HG02970 (cell line): ENCODE data around the gene TBC1D22A.
"Not testable (repeated sequence)": the region's sequence is repeated elsewhere in the genome, so short reads cannot be mapped to it uniquely, and the experiment has no call there.

ENCODE experiments used
- ATAC-seq: cut with Tn5 transposase; IDR thresholded peaks from one replicate; pipeline ENCODE4 v1.9.1; 2021; ENCODE audit warnings: mild to moderate bottlenecking, moderate library complexity, moderate number of reproducible peaks; ENCODE audit not compliant: unreplicated experiment, low FRiP score

TBC1D22A gene

GRCh38 chr22:46976598-46976997 lies 214.1 kb downstream of the TBC1D22A start:
- ATAC-seq: no peak

- ATAC-seq: no peak
These were observed 215.3 kb downstream of the TBC1D22A start for GRCh38 chr22:46977656-46978343.

- ATAC-seq: not testable (repeated sequence)
These were observed 216.2 kb downstream of the TBC1D22A start for GRCh38 chr22:46978668-46979067.

- ATAC-seq: no peak
These were observed 217.1 kb downstream of the TBC1D22A start for GRCh38 chr22:46979506-46979905.

DNA sequence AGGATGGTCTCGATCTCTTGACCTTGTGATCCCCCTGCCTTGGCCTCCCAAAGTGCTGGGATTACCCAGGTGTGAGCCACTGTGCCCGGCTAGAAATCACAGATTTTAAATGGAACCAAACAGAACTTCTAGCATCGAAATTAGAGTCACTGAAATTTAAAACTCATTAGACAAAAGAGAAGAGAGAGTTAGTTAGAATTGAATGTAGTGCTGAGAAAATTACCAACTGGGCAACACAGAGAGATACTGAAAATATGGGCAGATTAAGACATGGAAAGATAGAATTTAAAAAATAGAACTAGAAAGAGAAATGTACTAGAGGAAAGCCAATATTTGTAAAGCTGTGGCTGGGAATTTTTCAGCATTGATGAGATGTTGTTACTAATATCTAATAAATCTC lies 217.9 kb downstream of the TBC1D22A start:
- no peak for ATAC-seq

DNA sequence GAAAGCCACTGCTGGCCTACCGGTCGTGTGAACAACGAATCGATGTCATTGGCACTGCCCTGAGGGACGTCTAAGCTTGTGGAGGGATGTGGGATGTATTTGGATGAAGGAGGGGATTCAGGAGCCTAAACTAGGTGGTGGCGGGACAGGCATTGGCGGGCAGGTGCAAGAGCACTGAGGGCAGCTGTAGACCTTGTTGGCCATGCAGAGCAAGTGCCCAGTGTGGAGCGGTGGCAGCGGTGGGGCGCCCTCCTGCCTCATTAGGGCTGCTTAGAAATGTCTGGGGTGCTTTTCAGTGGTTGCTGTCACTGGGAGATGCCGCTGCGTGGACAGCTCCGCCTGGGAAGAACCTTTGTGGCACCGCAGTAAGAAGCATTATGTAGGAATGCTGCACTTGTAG lies 220.2 kb downstream of the TBC1D22A start:
- no peak for ATAC-seq

DNA sequence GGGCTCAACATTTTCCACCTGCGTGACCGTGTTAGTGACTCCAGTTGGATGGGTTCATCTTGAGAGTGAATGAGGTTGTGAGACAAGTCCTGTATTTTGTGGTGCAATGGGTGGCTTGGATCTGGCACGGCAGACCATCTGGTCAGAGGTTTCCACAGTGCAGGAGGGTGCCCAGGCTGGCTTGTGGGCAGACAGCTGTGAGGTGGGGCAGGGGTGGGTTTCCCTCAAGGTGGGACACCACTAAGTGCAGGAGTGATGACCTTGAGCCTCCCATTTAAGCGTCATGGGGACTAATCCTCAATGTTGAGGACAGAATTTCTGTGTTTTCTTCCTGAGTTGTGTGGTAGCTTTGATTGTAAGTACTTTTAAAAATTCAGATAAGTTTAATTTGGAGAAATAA lies 220.6 kb downstream of the TBC1D22A start:
- no peak for ATAC-seq

DNA sequence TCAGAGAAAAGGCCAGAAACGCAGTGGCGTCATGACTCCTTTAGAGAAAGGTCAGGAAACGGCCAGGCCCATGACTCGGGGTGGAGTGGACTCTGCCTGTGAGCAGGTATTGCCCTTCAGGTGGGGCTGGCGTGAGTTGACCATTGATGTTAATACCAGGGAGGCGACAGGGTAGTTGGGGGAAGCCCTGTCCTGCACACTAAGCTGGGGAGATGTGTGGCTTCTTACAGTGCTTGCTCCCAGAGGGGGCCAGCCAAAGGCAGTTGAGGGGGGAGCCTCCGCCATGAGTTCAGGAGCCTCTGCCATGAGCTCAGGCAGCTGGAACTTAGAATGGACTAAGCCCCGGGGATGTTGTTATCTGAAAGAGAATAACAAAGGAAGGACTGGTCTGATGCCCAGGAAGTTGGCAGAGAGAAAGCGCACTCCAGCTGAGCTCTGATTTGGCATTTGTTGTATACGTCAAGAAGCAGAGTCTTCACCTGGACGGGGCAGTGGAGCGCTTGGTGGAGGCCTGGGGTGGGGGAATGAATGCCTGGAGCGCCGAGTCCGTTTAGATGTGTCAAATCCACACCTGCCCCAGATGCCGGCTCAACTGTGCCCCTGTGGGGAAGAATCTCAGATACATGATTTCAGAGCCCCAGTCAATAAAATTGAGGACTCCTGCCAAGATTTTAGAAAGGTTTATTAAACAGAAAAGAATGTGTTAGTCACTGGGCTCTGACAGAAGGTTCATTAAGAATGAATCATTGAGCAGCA lies 222.5 kb downstream of the TBC1D22A start:
- ATAC-seq: no peak

- no peak for ATAC-seq
These were observed 223.0 kb downstream of the TBC1D22A start for GRCh38 chr22:46985507-46985882.

GRCh38 chr22:46986788-46987187 lies 224.3 kb downstream of the TBC1D22A start:
- no peak for ATAC-seq

DNA sequence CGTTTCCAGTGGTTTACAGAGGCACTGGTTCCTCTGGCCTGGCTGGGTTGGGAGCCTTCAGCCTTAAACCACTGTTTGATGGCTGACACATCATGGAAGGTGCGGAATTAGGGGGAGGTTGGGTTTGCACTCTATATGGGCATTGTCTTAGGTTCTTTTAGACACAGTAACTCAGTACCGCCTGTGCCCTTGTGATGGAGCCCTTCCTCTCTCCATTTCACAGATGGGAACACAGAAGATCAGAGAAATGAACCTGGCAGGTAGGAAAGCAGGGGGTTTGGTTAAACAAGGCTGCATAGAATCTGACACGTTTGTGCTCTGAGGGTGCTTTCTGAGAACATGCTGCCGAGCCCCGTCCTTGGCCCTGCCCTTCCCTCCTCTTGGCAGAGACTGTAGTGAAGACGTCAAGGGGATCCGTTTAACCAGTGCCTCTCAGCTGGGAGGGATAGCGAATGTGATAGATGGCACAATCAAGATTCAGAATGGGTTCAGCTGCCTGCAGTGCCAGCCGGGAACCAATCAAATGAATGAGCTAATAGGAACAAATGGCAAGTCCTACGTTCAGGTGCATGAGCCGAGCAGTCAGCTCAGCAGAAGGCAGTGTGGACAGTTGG lies 228.6 kb downstream of the TBC1D22A start:
- ATAC-seq: no peak

- no peak for ATAC-seq
These were observed 229.2 kb downstream of the TBC1D22A start for GRCh38 chr22:46991666-46992065.

DNA sequence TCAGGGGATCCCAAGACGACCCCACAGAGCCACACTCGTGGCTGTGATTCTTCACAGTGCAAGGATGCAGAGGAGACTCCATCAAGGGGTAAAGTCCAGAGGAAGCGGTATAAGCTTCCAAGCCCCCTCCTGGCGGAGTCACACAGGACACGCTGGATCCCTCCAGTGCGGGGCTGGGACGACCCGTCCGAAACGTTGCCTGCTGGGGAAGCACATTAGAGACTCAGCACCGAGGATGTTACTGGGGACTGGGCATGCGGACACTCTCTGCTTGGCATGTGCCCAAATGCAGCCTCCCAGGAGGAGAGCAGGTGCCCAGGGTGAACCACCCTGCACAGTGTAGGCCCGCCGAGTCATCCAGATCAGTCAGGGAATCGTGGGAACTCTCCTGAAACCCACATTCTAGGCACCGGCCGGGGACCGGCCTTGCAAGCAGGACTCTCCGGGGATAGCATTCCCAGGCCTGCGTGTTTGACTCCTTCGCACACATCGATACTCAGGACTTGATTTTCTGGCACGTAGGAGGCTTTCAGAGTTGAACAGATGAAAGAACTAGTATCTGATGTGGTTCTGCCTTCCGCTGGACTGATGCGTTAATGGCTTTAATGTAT lies 229.8 kb downstream of the TBC1D22A start:
- no peak for ATAC-seq

DNA sequence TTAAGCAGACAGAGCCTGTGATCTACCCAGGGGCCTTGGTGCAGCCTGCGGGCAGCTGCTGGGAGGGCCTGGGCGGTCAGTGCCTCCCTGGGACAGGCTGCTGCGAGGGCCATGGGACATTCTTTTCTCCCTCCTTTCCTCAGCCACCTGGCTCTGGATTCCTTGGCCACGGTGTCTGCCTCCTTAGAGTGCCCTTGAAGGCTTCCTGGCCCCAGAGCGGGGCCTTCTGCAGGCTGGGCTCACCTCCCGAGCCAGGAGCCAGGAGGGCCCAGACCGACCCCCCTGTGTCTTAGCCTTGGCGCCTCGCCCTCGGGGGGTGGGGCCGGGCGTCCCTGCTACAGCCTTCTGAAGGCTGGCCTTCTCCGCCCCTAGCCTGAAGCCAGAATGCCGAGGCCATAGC lies 231.2 kb downstream of the TBC1D22A start:
- no peak for ATAC-seq

- no peak for ATAC-seq
These were observed 231.8 kb downstream of the TBC1D22A start for GRCh38 chr22:46994265-46994664.

GRCh38 chr22:46994983-46995382 lies 232.5 kb downstream of the TBC1D22A start:
- no peak for ATAC-seq

- no peak for ATAC-seq
These were observed 233.3 kb downstream of the TBC1D22A start for GRCh38 chr22:46995501-46996360.

- ATAC-seq: no peak
These were observed 234.3 kb downstream of the TBC1D22A start for GRCh38 chr22:46996595-46997310.

GRCh38 chr22:46997311-46997970 lies 235.0 kb downstream of the TBC1D22A start:
- no peak for ATAC-seq
